Transverse colon (tissue), 4 donors: ENCODE data around the gene MTNR1B. TPM values are rescaled to one million over a fixed set of nuclear protein-coding genes. Genes with fewer than 3 reads are reported as not detected.

ENCODE experiments used
- DNase-seq: peaks from one replicate; pipeline ENCODE4 v3.0.0-alpha.2; 2019
- H3K27ac ChIP-seq, 4 donors: fragments of 200-600 bp; sonication (generic); 2 replicates each; pipeline ENCODE4 v1.5.1; 2016 to 2018; ENCODE audit warnings: inconsistent platforms in 4 of 4
- H3K27me3 ChIP-seq: fragments of 200-600 bp; sonication (generic); 2 replicates; pipeline ENCODE4 v1.5.1; 2017; ENCODE audit warnings: inconsistent platforms
- H3K36me3 ChIP-seq, 4 donors: fragments of 200-600 bp; sonication (generic); 2 replicates each; pipeline ENCODE4 v1.5.1; 2017 to 2019; ENCODE audit warnings: inconsistent platforms in 4 of 4
- H3K4me1 ChIP-seq, 4 donors: fragments of 200-600 bp; sonication (generic); 2 replicates each; pipeline ENCODE4 v1.5.1; 2017 to 2020; ENCODE audit warnings: inconsistent platforms in 4 of 4
- H3K4me3 ChIP-seq, 4 donors: fragments of 200-600 bp; sonication (generic); 1 replicate in 1 of 4; 2 replicates in 3 of 4; pipeline versions ENCODE4 v1.5.1 to v1.6.1; 2017 to 2019; ENCODE audit warnings: inconsistent platforms in 4 of 4
- H3K9me3 ChIP-seq, 2 donors: fragments of 200-600 bp; sonication (generic); 2 replicates each; pipeline ENCODE4 v1.5.1; 2017 to 2019; ENCODE audit warnings: inconsistent platforms in 2 of 2
- CTCF ChIP-seq, 5 experiments: fragments of 200-600 bp in 3 of 5; fragments of 450-650 bp in 2 of 5; sonication (generic) in 3 of 5; IDR thresholded peaks; 1 replicate in 2 of 5; 2 replicates in 3 of 5; pipeline ENCODE4 v1.5.1; 2016 to 2017; ENCODE audit warnings: antibody characterized with exemption in 5 of 5, inconsistent platforms in 3 of 5, mild to moderate bottlenecking in 2 of 5, moderate library complexity in 1 of 5
- EP300 ChIP-seq: sonication (generic); formaldehyde crosslinking; IDR thresholded peaks from one replicate; pipeline ENCODE4 v1.6.1; 2017; ENCODE audit warnings: antibody characterized with exemption, low read depth
- POLR2A ChIP-seq: fragments of 450-650 bp; IDR thresholded peaks from one replicate; pipeline ENCODE4 v1.6.1; 2016; ENCODE audit warnings: antibody characterized with exemption, mild to moderate bottlenecking, moderate library complexity
- POLR2AphosphoS5 ChIP-seq, 3 donors: sonication (generic); formaldehyde crosslinking; IDR thresholded peaks; one replicate each; pipeline ENCODE4 v1.6.1; 2016; ENCODE audit warnings: antibody characterized with exemption in 3 of 3
- WGBS, 2 donors: methylation state at CpG; one replicate each; pipeline ENCODE4 v1.1.5; 2018; ENCODE audit warnings: low coverage in 1 of 2; 5-methylcytosine and 5-hydroxymethylcytosine counted together
- in situ Hi-C, 4 donors: fragments of 200-750 bp; cut with MboI; loops; one replicate each; pipeline versions ENCODE4 v1.15.0 to v1.15.1; 2017; ENCODE audit warnings: low sequenced_read_pairs in 3 of 4, low pct_ligation_motif_present in 1 of 4, low pct_unique_long_range_greater_than_20kb in 1 of 4
- intact Hi-C: fragments of 100-400 bp; cut with DNase I; formaldehyde crosslinking; loops from one replicate; pipeline ENCODE4 v1.15.1; 2023; ENCODE audit warnings: low total_unique reads
- total RNA-seq, 4 donors: library from RNA; depleted of rRNA; stranded (reverse); fragments of >200 nt; gene quantifications; one replicate each; pipeline ENCODE4 v1.1.0, GENCODE V29; 2016

Gene MTNR1B
- total RNA-seq, 4 donors from 2014 or later, result not detected

GRCh38 chr11:92929653-92930052 is 39.8 kb upstream of the MTNR1B start:
- in situ Hi-C loops (loop anchor here in 3 of 4 donors (10.0 to 25.0 kb wide), 4 partner anchors 283 to 708 kb away; no protein-coding TSS in a partner anchor), intact Hi-C loops (no loop called here)
- Histone ChIP-seq H3K27ac (no peak overlapping the region), H3K9me3 (no peaks in the 10 kb centered on the region), H3K4me3 (no peak overlapping the region), H3K4me1 (no peaks in the 10 kb centered on the region), H3K36me3 (no peaks in the 10 kb centered on the region), H3K27me3 (no peaks in the 10 kb centered on the region)
- DNase-seq, result no peak
- no peak for TF ChIP-seq POLR2AphosphoS5 (IDR thresholded peaks at IDR 0.05)
- TF ChIP-seq EP300, result no peak
- TF ChIP-seq CTCF (IDR thresholded peaks at IDR 0.05), result no peak
- no peak for TF ChIP-seq POLR2A
- 92 to 95% methylated on average over 4 to 11 of the region's 11 CpGs for WGBS, 2 donors

- Histone ChIP-seq H3K27me3 (no peaks in the 10 kb centered on the region), H3K36me3 (no peaks in the 10 kb centered on the region), H3K4me3 (no peak overlapping the region), H3K4me1 (no peaks in the 10 kb centered on the region), H3K27ac (no peak overlapping the region), H3K9me3 (no peaks in the 10 kb centered on the region)
- in situ Hi-C loops (loop anchor here in 3 of 4 donors (10.0 to 25.0 kb wide), 4 partner anchors 280 to 705 kb away; no protein-coding TSS in a partner anchor), intact Hi-C loops (no loop called here)
- WGBS, 2 donors, result 40 to 60% methylated on average over 1 to 3 of the region's 3 CpGs
- TF ChIP-seq CTCF (IDR thresholded peaks at IDR 0.05) (no peak), EP300 (no peak), POLR2AphosphoS5 (IDR thresholded peaks at IDR 0.05) (no peak), POLR2A (no peak)
- DNase-seq, result no peak
These were observed 37.6 kb upstream of the MTNR1B start for GRCh38 chr11:92931746-92932422.

GRCh38 chr11:92939305-92939704 is 30.1 kb upstream of the MTNR1B start:
- H3K27ac ChIP-seq, result no peak overlapping the region
- WGBS, 2 donors, result 88 to 92% methylated on average over 4 of the region's 4 CpGs
- H3K4me3 ChIP-seq, result no peak overlapping the region
- intact Hi-C loops, result no loop called here
- H3K27me3 ChIP-seq, result no peaks in the 10 kb centered on the region
- TF ChIP-seq EP300, result no peak
- no peak for TF ChIP-seq POLR2A
- no peak for TF ChIP-seq CTCF (IDR thresholded peaks at IDR 0.05)
- TF ChIP-seq POLR2AphosphoS5 (IDR thresholded peaks at IDR 0.05), result no peak
- in situ Hi-C loops, result loop anchor here in 3 of 4 donors (10.0 to 25.0 kb wide), 4 partner anchors 273 to 698 kb away; no protein-coding TSS in a partner anchor
- no peaks in the 10 kb centered on the region for H3K36me3 ChIP-seq
- no peaks in the 10 kb centered on the region for H3K9me3 ChIP-seq
- no peak for DNase-seq
- no peaks in the 10 kb centered on the region for H3K4me1 ChIP-seq

- DNase-seq, result no peak
- in situ Hi-C loops, result loop anchor here in 3 of 4 donors (25.0 kb wide), 3 partner anchors 270 to 695 kb away; no protein-coding TSS in a partner anchor
- H3K36me3 ChIP-seq, result no peaks in the 10 kb centered on the region
- H3K4me3 ChIP-seq, result no peak overlapping the region
- 36 to 41% methylated on average over 11 to 12 of the region's 12 CpGs for WGBS, 2 donors
- no peaks in the 10 kb centered on the region for H3K4me1 ChIP-seq
- no peak overlapping the region for H3K27ac ChIP-seq
- no peaks in the 10 kb centered on the region for H3K27me3 ChIP-seq
- TF ChIP-seq CTCF (IDR thresholded peaks at IDR 0.05) (peak; percentile 54 to 70 (median 64)), EP300 (no peak)
- H3K9me3 ChIP-seq, result no peaks in the 10 kb centered on the region
- intact Hi-C loops, result no loop called here
These were observed 27.5 kb upstream of the MTNR1B start for GRCh38 chr11:92941676-92942571.
